A549 treated with GW870086 at 1 μM for 4 hours (cell line): Measurements from ENCODE around the gene MRC1. TPM values are rescaled to one million over a fixed set of nuclear protein-coding genes. Genes with fewer than 3 reads are reported as not detected.

ENCODE experiments used
- total RNA-seq: library from RNA; stranded (reverse); fragments of 200-300 nt; extraction: Qiagen RNA extraction; gene quantifications from 5 replicates; pipeline ENCODE4 v1.2.3, GENCODE V29; 2022; ENCODE audit warnings: low read depth

Gene MRC1
- total RNA-seq: 0.02 to 0.06 TPM (median 0.03 TPM) in 4 of 5 replicates, not detected in the other

DNA sequence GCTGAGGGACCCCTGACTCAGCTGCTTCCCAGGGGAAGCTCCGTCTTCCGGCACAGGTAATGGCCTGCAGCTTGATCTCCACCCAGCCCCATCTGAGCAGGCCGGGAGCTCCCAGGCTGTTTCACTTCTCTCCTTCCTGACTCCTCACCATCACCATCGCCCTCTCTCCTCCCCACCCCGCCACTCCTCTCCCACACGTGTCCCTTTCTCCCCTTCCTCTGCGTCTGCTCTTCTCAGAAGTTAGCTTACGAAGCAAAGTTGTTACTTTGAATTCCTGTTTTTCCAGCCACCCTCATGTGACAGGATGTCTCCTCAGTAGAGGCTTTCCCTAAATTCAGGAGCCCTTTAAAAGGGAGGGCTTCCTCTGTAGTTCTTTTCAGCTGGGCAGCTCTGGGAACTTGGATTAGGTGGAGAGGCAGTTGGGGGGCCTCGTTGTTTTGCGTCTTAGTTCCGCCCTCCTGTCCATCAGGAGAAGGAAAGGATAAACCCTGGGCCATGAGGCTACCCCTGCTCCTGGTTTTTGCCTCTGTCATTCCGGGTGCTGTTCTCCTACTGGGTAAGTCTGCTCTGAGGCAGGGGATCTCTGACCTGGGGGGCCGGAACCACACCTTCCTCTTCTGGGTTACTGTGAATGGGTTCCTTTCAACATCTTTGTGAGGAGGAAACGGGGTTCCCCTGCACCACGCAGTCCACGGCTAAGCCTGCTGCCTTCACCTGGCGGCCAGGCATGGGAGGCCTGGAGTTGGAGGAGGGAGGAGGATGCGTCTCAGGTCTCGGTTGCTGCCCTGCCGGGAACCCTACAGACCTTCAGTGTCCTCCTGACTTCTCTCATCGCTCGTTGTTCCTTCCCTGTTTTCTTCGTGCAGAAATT, at the start of gene MRC1:
Gene MRC1, plus strand, starts transcription at position 378 of the 871 bp plus-strand sequence. Its CDS starts 118 bp downstream, at position 496.

DNA sequence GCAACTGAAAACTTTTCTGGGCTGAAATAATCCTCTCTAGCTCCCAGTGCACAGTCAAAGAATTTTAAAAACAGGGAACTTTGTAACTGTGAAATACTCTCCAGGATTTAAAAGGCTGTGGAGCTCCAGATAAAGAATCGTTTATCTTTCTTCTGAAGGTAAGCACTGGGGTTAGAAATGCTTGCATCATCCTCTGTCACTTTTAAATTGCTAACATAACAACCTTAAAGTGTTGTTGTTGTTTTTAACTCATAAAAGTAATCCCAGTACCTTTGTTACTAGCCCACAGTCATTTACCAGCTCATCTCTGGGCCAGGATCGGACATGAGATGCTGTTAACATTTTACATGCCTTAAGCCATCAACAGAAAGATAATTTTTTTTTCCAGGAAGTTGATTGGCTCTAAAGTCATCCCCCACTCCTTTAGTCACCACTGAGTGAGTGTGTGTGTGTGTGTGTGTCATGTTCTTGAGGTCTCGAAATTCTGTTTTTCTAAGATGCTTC, 142.8 kb downstream of the MRC1 start, which contains the start of gene SLC39A12:
Gene SLC39A12, plus strand, starts transcription at position 51 of the 504 bp plus-strand sequence. CDS start 1,359 bp downstream, outside the sequence.

Other genes starting within 250 kb of the MRC1 start
- gene HACD1, start 192.0 kb upstream of the MRC1 start, total RNA-seq: 35.3 to 65.4 TPM (median 61.2 TPM) in 5 replicates
- gene STAM, start 165.2 kb upstream of the MRC1 start, total RNA-seq: 20.8 to 27.0 TPM (median 24.8 TPM) in 5 replicates
- 0.02 to 0.05 TPM (median 0.05 TPM) in 4 of 5 replicates, not detected in the other for gene TMEM236, start 57.1 kb upstream of the MRC1 start, total RNA-seq
- not detected in 5 replicates for gene SLC39A12, start 142.6 kb downstream of the MRC1 start, total RNA-seq